GM12878 (cell line): Measurements from ENCODE around the gene SEMA5B. TPM values are rescaled to one million over a fixed set of nuclear protein-coding genes. Genes with fewer than 3 reads are reported as not detected.

Experiments used
- polyA plus RNA-seq, 11 experiments: library from polyadenylated mRNA; depleted of rRNA in 4 of 11; unstranded in 6 of 11; stranded (reverse) in 5 of 11; fragments of >200 nt; fragmentation: Nextera tagmentation in 4 of 11; fragmentation: Illumina TruSeq in 1 of 11; extraction: Ambion mirVana in 4 of 11; extraction: Trizol in 1 of 11; gene quantifications; 1 replicate in 1 of 11; 2 replicates in 10 of 11; pipeline versions ENCODE4 v1.2.1 to v1.2.3, GENCODE V29; 2011 to 2016; ENCODE audit warnings: inconsistent platforms in 2 of 11, missing spikeins in 2 of 11, low read depth in 1 of 11
- total RNA-seq, 4 experiments: library from RNA; depleted of rRNA in 3 of 4; stranded (reverse); fragments of >200 nt in 3 of 4; fragmentation: Illumina TruSeq in 1 of 4; extraction: Trizol in 1 of 4; gene quantifications; 2 replicates each; pipeline versions ENCODE4 v1.2.1 to v1.2.3, GENCODE V29; 2013 to 2021

SEMA5B gene
- total and polyA plus RNA-seq, 10 of the 15 experiments (the other 5 are each of a cell fraction or from before 2014, with no cell fraction given) = 0.05 TPM; not detected in 9

Other genes with a start within 250 kb of the SEMA5B start
- 6.8 and 9.3 TPM in 2 replicates for gene HSPBAP1, start 233.9 kb downstream of the SEMA5B start, total RNA-seq (2014; rRNA removed)
- 8.1 and 8.5 TPM in 2 replicates for gene HSPBAP1, start 233.9 kb downstream of the SEMA5B start, total RNA-seq (2014; rRNA removed; fragmentation: Illumina TruSeq; extraction: Trizol)
- gene HSPBAP1, start 233.9 kb downstream of the SEMA5B start, total RNA-seq (2021) = 6.2 and 7.8 TPM in 2 replicates
- 7.7 and 9.4 TPM in 2 replicates for gene HSPBAP1, start 233.9 kb downstream of the SEMA5B start, polyA plus RNA-seq (2011; rRNA removed)
- gene HSPBAP1, start 233.9 kb downstream of the SEMA5B start, polyA plus RNA-seq (2014; fragmentation: Illumina TruSeq; extraction: Trizol) = 7.7 and 11.4 TPM in 2 replicates
- 1 to 10 TPM; 3.2 to 3.5 TPM for gene HSPBAP1, start 233.9 kb downstream of the SEMA5B start, polyA plus RNA-seq (2014; fragmentation: Nextera tagmentation; extraction: Ambion mirVana)
- 7.1 and 9.5 TPM in 2 replicates for gene HSPBAP1, start 233.9 kb downstream of the SEMA5B start, polyA plus RNA-seq (2014; rRNA removed)
- gene HSPBAP1, start 233.9 kb downstream of the SEMA5B start, polyA plus RNA-seq (2016; fragmentation: Nextera tagmentation; extraction: Ambion mirVana) = 10 to 100 TPM; 10.2 to 10.3 TPM
- 1.1 and 1.4 TPM in 2 replicates for gene SLC49A4, start 232.7 kb downstream of the SEMA5B start, total RNA-seq (2014; rRNA removed)
- gene SLC49A4, start 232.7 kb downstream of the SEMA5B start, total RNA-seq (2014; rRNA removed; fragmentation: Illumina TruSeq; extraction: Trizol) = 1.0 and 1.1 TPM in 2 replicates
- gene SLC49A4, start 232.7 kb downstream of the SEMA5B start, total RNA-seq (2021) = 1.3 and 2.1 TPM in 2 replicates
- gene SLC49A4, start 232.7 kb downstream of the SEMA5B start, polyA plus RNA-seq (2011; rRNA removed) = 0.69 and 1.4 TPM in 2 replicates
- gene SLC49A4, start 232.7 kb downstream of the SEMA5B start, polyA plus RNA-seq (2014; fragmentation: Illumina TruSeq; extraction: Trizol) = 1.4 and 1.8 TPM in 2 replicates
- gene SLC49A4, start 232.7 kb downstream of the SEMA5B start, polyA plus RNA-seq (2014; fragmentation: Nextera tagmentation; extraction: Ambion mirVana) = under 1 TPM; 0.48 to 0.58 TPM
- 1.0 and 2.2 TPM in 2 replicates for gene SLC49A4, start 232.7 kb downstream of the SEMA5B start, polyA plus RNA-seq (2014; rRNA removed)
- 1 to 10 TPM; 1.4 to 1.6 TPM for gene SLC49A4, start 232.7 kb downstream of the SEMA5B start, polyA plus RNA-seq (2016; fragmentation: Nextera tagmentation; extraction: Ambion mirVana)
- gene PDIA5, start 39.3 kb upstream of the SEMA5B start, total RNA-seq (2014; rRNA removed) = 15.2 and 16.4 TPM in 2 replicates
- 15.8 and 18.1 TPM in 2 replicates for gene PDIA5, start 39.3 kb upstream of the SEMA5B start, total RNA-seq (2014; rRNA removed; fragmentation: Illumina TruSeq; extraction: Trizol)
- 24.2 and 24.5 TPM in 2 replicates for gene PDIA5, start 39.3 kb upstream of the SEMA5B start, total RNA-seq (2021)
- 13.0 and 20.2 TPM in 2 replicates for gene PDIA5, start 39.3 kb upstream of the SEMA5B start, polyA plus RNA-seq (2011; rRNA removed)
- 20.2 and 34.7 TPM in 2 replicates for gene PDIA5, start 39.3 kb upstream of the SEMA5B start, polyA plus RNA-seq (2014; fragmentation: Illumina TruSeq; extraction: Trizol)
- gene PDIA5, start 39.3 kb upstream of the SEMA5B start, polyA plus RNA-seq (2014; fragmentation: Nextera tagmentation; extraction: Ambion mirVana) = 1 to 10 TPM; 4.1 to 5.2 TPM
- 20.4 and 24.8 TPM in 2 replicates for gene PDIA5, start 39.3 kb upstream of the SEMA5B start, polyA plus RNA-seq (2014; rRNA removed)
- 10 to 100 TPM; 22.9 to 23.5 TPM for gene PDIA5, start 39.3 kb upstream of the SEMA5B start, polyA plus RNA-seq (2016; fragmentation: Nextera tagmentation; extraction: Ambion mirVana)
- 37.6 and 38.9 TPM in 2 replicates for gene SEC22A, start 174.2 kb upstream of the SEMA5B start, total RNA-seq (2014; rRNA removed)
- gene SEC22A, start 174.2 kb upstream of the SEMA5B start, total RNA-seq (2014; rRNA removed; fragmentation: Illumina TruSeq; extraction: Trizol) = 35.9 and 37.5 TPM in 2 replicates
- gene SEC22A, start 174.2 kb upstream of the SEMA5B start, total RNA-seq (2021) = 17.9 and 19.3 TPM in 2 replicates
- gene SEC22A, start 174.2 kb upstream of the SEMA5B start, polyA plus RNA-seq (2011; rRNA removed) = 35.7 and 39.2 TPM in 2 replicates
- 34.9 and 37.9 TPM in 2 replicates for gene SEC22A, start 174.2 kb upstream of the SEMA5B start, polyA plus RNA-seq (2014; fragmentation: Illumina TruSeq; extraction: Trizol)
- gene SEC22A, start 174.2 kb upstream of the SEMA5B start, polyA plus RNA-seq (2014; fragmentation: Nextera tagmentation; extraction: Ambion mirVana) = 10 to 100 TPM; 39.9 to 70.3 TPM
- gene SEC22A, start 174.2 kb upstream of the SEMA5B start, polyA plus RNA-seq (2014; rRNA removed) = 18.8 and 25.8 TPM in 2 replicates
- gene SEC22A, start 174.2 kb upstream of the SEMA5B start, polyA plus RNA-seq (2016; fragmentation: Nextera tagmentation; extraction: Ambion mirVana) = 10 to 100 TPM; 37.9 to 45.1 TPM